GM12878 (cell line): Measurements from ENCODE around the gene CUTA. TPM values are rescaled to one million over a fixed set of nuclear protein-coding genes. Genes with fewer than 3 reads are reported as not detected.
A peak's percentile ranks its signal among the peaks of the same experiment; 100 is the strongest.

ENCODE experiments used
- ATAC-seq: fragments of 200-7000 bp; cut with Tn5 transposase; 3 replicates; pipeline ENCODE4 v1.9.1; 2020; ENCODE audit warnings: mild to moderate bottlenecking, moderate library complexity
- BruUV-seq: library from RNA; stranded (reverse); fragments of 400-500 nt; replicated peaks from 2 replicates; lab custom pipeline; 2021; lab: Mats Ljungman, UMichigan
- CTCF ChIA-PET: fragments of 300-600 bp; sonication (Branson Sonifier 250); formaldehyde crosslinking; extraction: SDS; loops from one replicate; lab custom pipeline; 2021; ENCODE audit warnings: inconsistent platforms; lab: Yijun Ruan, JAX
- POLR2A ChIA-PET: fragments of 350-600 bp; formaldehyde crosslinking; extraction: SDS; loops from one replicate; lab custom pipeline; 2021; ENCODE audit warnings: inconsistent platforms; lab: Charles Lee
- RAD21 ChIA-PET: fragments of 300-600 bp; sonication (Branson Sonifier 250); formaldehyde crosslinking; loops from one replicate; lab custom pipeline; 2023; ENCODE audit warnings: antibody characterized with exemption; ENCODE audit not compliant: unreplicated experiment; lab: Charles Lee
- SMC1A ChIA-PET: fragments of 300-600 bp; sonication (Branson Sonifier 250); formaldehyde crosslinking; loops from one replicate; lab custom pipeline; 2023; ENCODE audit not compliant: unreplicated experiment, uncharacterized antibody; lab: Charles Lee
- DNase-seq: peaks from one replicate; pipeline ENCODE4 v3.0.0-alpha.2; 2011; ENCODE audit warnings: low read depth, low spot score
- FAIRE-seq: peaks from 3 replicates; lab custom pipeline; 2011; peaks lifted over from hg19 to GRCh38; lab: Jason Lieb, UNC
- H2AFZ ChIP-seq: 2 replicates; pipeline ENCODE4 v1.6.0; 2011; ENCODE audit warnings: low read depth, low read length, control low read depth; ENCODE audit not compliant: control insufficient read depth
- H3K27ac ChIP-seq: 2 replicates; pipeline ENCODE4 v1.5.1; 2011; ENCODE audit warnings: control low read depth; ENCODE audit not compliant: control insufficient read depth, insufficient read depth
- H3K27me3 ChIP-seq, 2 experiments: replicated peaks in 1 of 2; 2 replicates each; pipeline versions ENCODE4 v1.6.0 to v1.6.1; 2011; ENCODE audit warnings: low read length in 1 of 2; ENCODE audit not compliant: control insufficient read depth in 2 of 2, insufficient read depth in 2 of 2
- H3K36me3 ChIP-seq, 2 experiments: 2 replicates each; pipeline ENCODE4 v1.5.1; 2011; ENCODE audit warnings: low read length in 1 of 2; ENCODE audit not compliant: control insufficient read depth in 2 of 2, insufficient read depth in 2 of 2
- H3K4me1 ChIP-seq: 2 replicates; pipeline ENCODE4 v1.6.1; 2011; ENCODE audit warnings: mild to moderate bottlenecking, low read length, moderate library complexity, mixed read lengths; ENCODE audit not compliant: control insufficient read depth, insufficient read depth
- H3K4me2 ChIP-seq: 2 replicates; pipeline ENCODE4 v1.6.0; 2011; ENCODE audit warnings: control low read depth; ENCODE audit not compliant: control insufficient read depth, insufficient read depth
- H3K4me3 ChIP-seq: fragments of 200-600 bp; sonication (generic); 2 replicates; pipeline ENCODE4 v1.5.1; 2016
- H3K79me2 ChIP-seq: 2 replicates; pipeline ENCODE4 v1.6.0; 2011; ENCODE audit warnings: low read length; ENCODE audit not compliant: control insufficient read depth, insufficient read depth
- H3K9ac ChIP-seq: 2 replicates; pipeline ENCODE4 v1.8.0; 2011; ENCODE audit warnings: low read length, control low read depth, mixed read lengths; ENCODE audit not compliant: control insufficient read depth, insufficient read depth
- H3K9me3 ChIP-seq: replicated peaks from 3 replicates; pipeline ENCODE4 v1.5.1; 2011; ENCODE audit warnings: mild to moderate bottlenecking, low read length; ENCODE audit not compliant: control insufficient read depth, insufficient read depth
- H4K20me1 ChIP-seq: 2 replicates; pipeline ENCODE4 v1.6.0; 2011; ENCODE audit not compliant: control insufficient read depth, insufficient read depth
- FOXM1 ChIP-seq: IDR thresholded peaks from 2 replicates; pipeline ENCODE4 v1.6.1; 2012; ENCODE audit warnings: low read depth, mild to moderate bottlenecking, inconsistent platforms, low read length, moderate library complexity
- GABPA ChIP-seq: IDR thresholded peaks from 2 replicates; pipeline ENCODE4 v1.6.1; 2014; ENCODE audit warnings: antibody characterized with exemption, low read depth, mild to moderate bottlenecking, inconsistent platforms
- HCFC1 ChIP-seq: fragments of 150-350 bp; IDR thresholded peaks from 2 replicates; pipeline ENCODE4 v1.6.1; 2014; ENCODE audit warnings: low read length
- HDAC2 ChIP-seq: fragments of 200-600 bp; sonication (generic); IDR thresholded peaks from 2 replicates; pipeline ENCODE4 v1.6.1; 2017
- KLF5 ChIP-seq: fragments of 450-650 bp; IDR thresholded peaks from 2 replicates; pipeline ENCODE4 v1.6.1; 2014; ENCODE audit warnings: mild to moderate bottlenecking; ENCODE audit not compliant: partially characterized antibody
- NFYA ChIP-seq: IDR thresholded peaks from 2 replicates; pipeline ENCODE4 v1.6.1; 2011; ENCODE audit warnings: low read depth, mild to moderate bottlenecking, low read length, improper control_type of control experiment, borderline replicate concordance
- NFYB ChIP-seq: IDR thresholded peaks from 2 replicates; pipeline ENCODE4 v1.6.1; 2011; ENCODE audit warnings: low read depth, mild to moderate bottlenecking, low read length, improper control_type of control experiment, moderate library complexity; ENCODE audit not compliant: insufficient read depth
- PAX8 ChIP-seq: fragments of 450-650 bp; IDR thresholded peaks from 2 replicates; pipeline ENCODE4 v1.6.1; 2017; ENCODE audit warnings: mild to moderate bottlenecking, moderate library complexity
- POLR2A ChIP-seq: IDR thresholded peaks from 2 replicates; pipeline ENCODE4 v1.6.1; 2011; ENCODE audit warnings: low read depth, mild to moderate bottlenecking, low read length
- SREBF1 ChIP-seq: IDR thresholded peaks from 2 replicates; pipeline ENCODE4 v1.6.1; 2012; ENCODE audit warnings: mild to moderate bottlenecking, low read length
- TARDBP ChIP-seq: IDR thresholded peaks from 2 replicates; pipeline ENCODE4 v1.6.1; 2016; ENCODE audit warnings: borderline replicate concordance
- ZNF622 ChIP-seq: fragments of 450-650 bp; IDR thresholded peaks from 2 replicates; pipeline ENCODE4 v1.6.1; 2017; ENCODE audit warnings: mild to moderate bottlenecking, inconsistent platforms
- WGBS: methylation state at CpG from one replicate; pipeline ENCODE4 v1.1.6; 2016; ENCODE audit warnings: low lambda C conversion rate; ENCODE audit not compliant: insufficient replicate concordance, insufficient coverage; ENCODE audit errors: missing lambda C conversion rate; 5-methylcytosine and 5-hydroxymethylcytosine counted together
- in situ Hi-C: fragments of 300-500 bp; cut with MboI; formaldehyde crosslinking; loops from 9 replicates; pipeline ENCODE4 v1.14.3; 2018; ENCODE audit warnings: mixed read lengths
- intact Hi-C: fragments of 100-400 bp; cut with micrococcal nuclease; formaldehyde crosslinking; loops from one replicate; pipeline ENCODE4 v1.14.2; 2022; ENCODE audit not compliant: unreplicated experiment
- polyA plus RNA-seq, 11 experiments: library from polyadenylated mRNA; depleted of rRNA in 4 of 11; unstranded in 6 of 11; stranded (reverse) in 5 of 11; fragments of >200 nt; fragmentation: Nextera tagmentation in 4 of 11; fragmentation: Illumina TruSeq in 1 of 11; extraction: Ambion mirVana in 4 of 11; extraction: Trizol in 1 of 11; gene quantifications; 1 replicate in 1 of 11; 2 replicates in 10 of 11; pipeline versions ENCODE4 v1.2.1 to v1.2.3, GENCODE V29; 2011 to 2016; ENCODE audit warnings: inconsistent platforms in 2 of 11, missing spikeins in 2 of 11, low read depth in 1 of 11
- total RNA-seq, 4 experiments: library from RNA; depleted of rRNA in 3 of 4; stranded (reverse); fragments of >200 nt in 3 of 4; fragmentation: Illumina TruSeq in 1 of 4; extraction: Trizol in 1 of 4; gene quantifications; 2 replicates each; pipeline versions ENCODE4 v1.2.1 to v1.2.3, GENCODE V29; 2013 to 2021
- TF ChIP-seq, protein P1 (sequence below): fragments of 150-350 bp; IDR thresholded peaks from 2 replicates; pipeline ENCODE4 v1.6.1; 2016; ENCODE audit warnings: low read depth, low read length

Gene CUTA
- total and polyA plus RNA-seq, 10 of the 15 experiments (the other 5 are each of a cell fraction or from before 2014, with no cell fraction given), result 102 to 293 (median 189) TPM

DNA sequence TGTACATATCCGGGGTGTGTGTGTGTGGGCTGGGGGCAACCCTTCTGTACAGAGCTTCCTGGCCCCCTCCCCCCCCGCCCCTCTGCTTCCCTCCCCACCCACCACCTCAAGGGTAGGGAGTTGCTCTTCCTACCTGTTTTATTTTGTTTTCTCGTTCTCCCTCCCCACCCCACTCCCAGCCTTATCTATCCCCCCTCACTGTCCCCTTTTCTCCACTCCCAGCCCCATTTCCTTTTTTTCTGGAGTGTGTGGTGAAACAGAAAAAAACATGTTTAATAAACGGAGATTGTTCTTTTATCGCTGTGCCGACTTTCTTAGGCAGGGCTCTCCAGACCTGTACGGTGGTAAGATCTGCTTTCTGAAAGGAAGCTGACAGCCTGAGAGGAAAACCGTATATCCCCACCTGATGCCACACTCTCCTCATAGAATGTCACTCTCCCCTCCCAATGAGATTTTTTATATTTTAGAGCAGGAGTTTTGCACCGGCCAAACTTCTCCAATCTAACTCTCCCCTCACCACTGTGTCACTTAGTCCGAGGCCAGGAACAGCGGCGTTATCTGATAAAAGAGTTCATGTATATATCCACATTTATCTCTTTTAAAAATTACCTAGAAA is 35.6 kb upstream of the CUTA start:
- no peaks in the 10 kb centered on the region for H4K20me1 ChIP-seq
- ChIA-PET CTCF (interaction anchor here (0.7 to 1.4 kb wide), 4 partner anchors 13 to 133 kb away, joined by 3 to 8 read pairs (median 3); partner anchors contain the start of gene CUTA), POLR2A (interaction anchor here (0.7 to 2.0 kb wide), 4 partner anchors 35 to 126 kb away, joined by 3 to 5 read pairs (median 4); partner anchors contain the start of gene BAK1), SMC1A (interaction anchor here (0.9 to 1.2 kb wide), 3 partner anchors 21 to 132 kb away, joined by 3 to 5 read pairs (median 4); no protein-coding TSS in a partner anchor), RAD21 (interaction anchor here (0.5 to 2.2 kb wide), 8 partner anchors 23 to 126 kb away, joined by 3 to 15 read pairs (median 4); partner anchors contain the start of gene BAK1)
- FAIRE-seq (no peak), ATAC-seq (0 out of 3 replicates have a peak, but pooled peaks have one; percentile 3), DNase-seq (no peak)
- H3K27ac ChIP-seq, result peak overlapping the region; percentile 81
- H3K9me3 ChIP-seq, result no peaks in the 10 kb centered on the region
- H3K4me2 ChIP-seq, result peak overlapping the region; percentile 98
- H2AFZ ChIP-seq, result peak overlapping the region; percentile 88
- peak overlapping the region; percentile 96 for H3K9ac ChIP-seq
- no peaks in the 10 kb centered on the region for H3K27me3 ChIP-seq
- peaks cover 3% of the 10 kb centered on the region; the same call in 1 of the 2 replicates for H3K4me1 ChIP-seq
- in situ Hi-C loops (no loop called here), intact Hi-C loops (loop anchor here (1.0 kb wide), 1 partner anchor 43 kb away; no protein-coding TSS in a partner anchor)
- TF ChIP-seq ZNF622 (no peak), GABPA (no peak), NFYB (no peak), KLF5 (no peak), SREBF1 (no peak), FOXM1 (no peak), PAX8 (no peak), HDAC2 (no peak), NFYA (no peak), HCFC1 (no peak), TARDBP (no peak), POLR2A (no peak)
- TF ChIP-seq, protein P1, sequence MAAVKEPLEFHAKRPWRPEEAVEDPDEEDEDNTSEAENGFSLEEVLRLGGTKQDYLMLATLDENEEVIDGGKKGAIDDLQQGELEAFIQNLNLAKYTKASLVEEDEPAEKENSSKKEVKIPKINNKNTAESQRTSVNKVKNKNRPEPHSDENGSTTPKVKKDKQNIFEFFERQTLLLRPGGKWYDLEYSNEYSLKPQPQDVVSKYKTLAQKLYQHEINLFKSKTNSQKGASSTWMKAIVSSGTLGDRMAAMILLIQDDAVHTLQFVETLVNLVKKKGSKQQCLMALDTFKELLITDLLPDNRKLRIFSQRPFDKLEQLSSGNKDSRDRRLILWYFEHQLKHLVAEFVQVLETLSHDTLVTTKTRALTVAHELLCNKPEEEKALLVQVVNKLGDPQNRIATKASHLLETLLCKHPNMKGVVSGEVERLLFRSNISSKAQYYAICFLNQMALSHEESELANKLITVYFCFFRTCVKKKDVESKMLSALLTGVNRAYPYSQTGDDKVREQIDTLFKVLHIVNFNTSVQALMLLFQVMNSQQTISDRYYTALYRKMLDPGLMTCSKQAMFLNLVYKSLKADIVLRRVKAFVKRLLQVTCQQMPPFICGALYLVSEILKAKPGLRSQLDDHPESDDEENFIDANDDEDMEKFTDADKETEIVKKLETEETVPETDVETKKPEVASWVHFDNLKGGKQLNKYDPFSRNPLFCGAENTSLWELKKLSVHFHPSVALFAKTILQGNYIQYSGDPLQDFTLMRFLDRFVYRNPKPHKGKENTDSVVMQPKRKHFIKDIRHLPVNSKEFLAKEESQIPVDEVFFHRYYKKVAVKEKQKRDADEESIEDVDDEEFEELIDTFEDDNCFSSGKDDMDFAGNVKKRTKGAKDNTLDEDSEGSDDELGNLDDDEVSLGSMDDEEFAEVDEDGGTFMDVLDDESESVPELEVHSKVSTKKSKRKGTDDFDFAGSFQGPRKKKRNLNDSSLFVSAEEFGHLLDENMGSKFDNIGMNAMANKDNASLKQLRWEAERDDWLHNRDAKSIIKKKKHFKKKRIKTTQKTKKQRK, result no peak
- peak overlapping the region; percentile 86 for H3K4me3 ChIP-seq
- H3K79me2 ChIP-seq, result peaks cover 17% of the 10 kb centered on the region
- WGBS, result 1% methylated on average over 10 of the region's 12 CpGs
- BruUV-seq, result no TSS peak
- H3K36me3 ChIP-seq, result no peaks in the 10 kb centered on the region; a peak in 1 of 4 replicates
